Measurements from ENCODE around the gene DZIP1. TPM values are rescaled to one million over a fixed set of nuclear protein-coding genes. Genes with fewer than 3 reads are reported as not detected.

Gene DZIP1
- polyA plus RNA-seq, 1 donor (not counting 4 experiments of a cell fraction or from before 2014, with no cell fraction given), result 1.4 TPM

- dilution Hi-C loops (cut with MboI; ENCODE audit: extremely low pct_ligation_motif_present, low sequenced_read_pairs), result no loop called here
- Histone ChIP-seq H3K9me3 (ENCODE audit: control insufficient read depth, low read depth, low read length) (no peaks in the 10 kb centered on the region), H3K79me2 (ENCODE audit: control insufficient read depth, insufficient read depth, low read length) (no peaks in the 10 kb centered on the region), H4K20me1 (ENCODE audit: control insufficient read depth, extremely low read depth, insufficient read depth, low read length) (no peaks in the 10 kb centered on the region), H3K9ac (ENCODE audit: control insufficient read depth, extremely low read depth, insufficient read depth, low read length) (no peak overlapping the region), H3K36me3 (ENCODE audit: control insufficient read depth in 2 of 2, extremely low read depth in 1 of 2, insufficient read depth in 2 of 2, low read length in 2 of 2) (no peaks in the 10 kb centered on the region), H3K4me2 (ENCODE audit: control insufficient read depth, extremely low read depth, insufficient read depth, low read depth, low read length) (no peak overlapping the region), H3K9me1 (ENCODE audit: control insufficient read depth, extremely low read depth, insufficient read depth, low read length) (no peaks in the 10 kb centered on the region), H3K27me3 (ENCODE audit: control insufficient read depth, extremely low read depth, insufficient read depth, low read length) (peaks cover 33% of the 10 kb centered on the region), H2AFZ (ENCODE audit: control insufficient read depth, low read length) (no peak overlapping the region), H3K4me3 (ENCODE audit: control insufficient read depth in 2 of 3, extremely low read depth in 1 of 3, insufficient read depth in 2 of 3, low read depth in 1 of 3, low read length in 3 of 3) (no peak overlapping the region), H3K27ac (ENCODE audit: control insufficient read depth, insufficient read depth, low read length) (no peak overlapping the region), H3K4me1 (ENCODE audit: control insufficient read depth, extremely low read depth, insufficient read depth, low read length) (no peaks in the 10 kb centered on the region)
- no peak for DNase-seq (ENCODE audit: low read depth, low spot score)
- no peak for FAIRE-seq
- no peak for TF ChIP-seq EZH2 (IDR thresholded peaks at IDR 0.05; ENCODE audit: low read length)
- no peak for TF ChIP-seq CTCF (optimal IDR thresholded peaks at IDR 0.05 in 1 of 3, IDR thresholded peaks at IDR 0.05 in 1 of 3, conservative IDR thresholded peaks at IDR 0.05 in 1 of 3; ENCODE audit: extremely low read depth in 1 of 3, insufficient read depth in 2 of 3, low read length in 3 of 3)
Measured at GRCh38 chr13:95557013-95557412, 87.5 kb downstream of the DZIP1 start.

- Histone ChIP-seq H3K9me3 (ENCODE audit: control insufficient read depth, low read depth, low read length) (no peaks in the 10 kb centered on the region), H3K27ac (ENCODE audit: control insufficient read depth, insufficient read depth, low read length) (no peak overlapping the region), H3K4me1 (ENCODE audit: control insufficient read depth, extremely low read depth, insufficient read depth, low read length) (no peaks in the 10 kb centered on the region), H3K4me3 (ENCODE audit: control insufficient read depth in 2 of 3, extremely low read depth in 1 of 3, insufficient read depth in 2 of 3, low read depth in 1 of 3, low read length in 3 of 3) (no peak overlapping the region), H3K79me2 (ENCODE audit: control insufficient read depth, insufficient read depth, low read length) (no peaks in the 10 kb centered on the region), H3K9me1 (ENCODE audit: control insufficient read depth, extremely low read depth, insufficient read depth, low read length) (no peaks in the 10 kb centered on the region), H3K27me3 (ENCODE audit: control insufficient read depth, extremely low read depth, insufficient read depth, low read length) (peaks cover 54% of the 10 kb centered on the region), H3K36me3 (ENCODE audit: control insufficient read depth in 2 of 2, extremely low read depth in 1 of 2, insufficient read depth in 2 of 2, low read length in 2 of 2) (no peaks in the 10 kb centered on the region), H3K9ac (ENCODE audit: control insufficient read depth, extremely low read depth, insufficient read depth, low read length) (no peak overlapping the region), H4K20me1 (ENCODE audit: control insufficient read depth, extremely low read depth, insufficient read depth, low read length) (no peaks in the 10 kb centered on the region), H3K4me2 (ENCODE audit: control insufficient read depth, extremely low read depth, insufficient read depth, low read depth, low read length) (no peak overlapping the region), H2AFZ (ENCODE audit: control insufficient read depth, low read length) (no peak overlapping the region)
- dilution Hi-C loops (cut with MboI; ENCODE audit: extremely low pct_ligation_motif_present, low sequenced_read_pairs), result no loop called here
- FAIRE-seq (no peak), DNase-seq (ENCODE audit: low read depth, low spot score) (no peak)
- TF ChIP-seq EZH2 (IDR thresholded peaks at IDR 0.05; ENCODE audit: low read length) (peak; percentile 80), CTCF (optimal IDR thresholded peaks at IDR 0.05 in 1 of 3, IDR thresholded peaks at IDR 0.05 in 1 of 3, conservative IDR thresholded peaks at IDR 0.05 in 1 of 3; ENCODE audit: extremely low read depth in 1 of 3, insufficient read depth in 2 of 3, low read length in 3 of 3) (no peak)
Measured at GRCh38 chr13:95553581-95554385, 90.7 kb downstream of the DZIP1 start.
